Measurements from ENCODE around the gene RNMT.

RNMT gene

DNA sequence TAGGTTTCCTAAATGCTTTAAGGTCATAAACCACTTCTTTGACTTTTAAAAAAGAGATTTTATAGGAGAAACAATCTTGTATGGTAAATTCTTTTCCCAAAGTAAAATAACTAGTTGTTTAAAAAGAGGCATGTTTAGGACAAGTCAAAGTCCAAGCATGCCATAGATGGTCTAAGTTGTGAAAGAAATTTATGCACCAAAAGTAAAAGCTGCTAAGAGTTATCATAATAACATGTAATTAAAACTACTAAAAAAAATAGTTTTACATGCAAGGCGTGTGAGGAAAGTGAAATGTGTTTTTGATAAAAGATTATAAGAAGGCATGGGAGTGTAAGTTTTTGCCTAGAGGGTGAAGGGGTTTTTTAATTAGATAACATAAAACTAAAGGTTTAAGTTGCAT, 22.6 kb upstream of the RNMT start:
- DNase-seq (ENCODE audit: insufficient read length, low spot score) (no peak), FAIRE-seq (no peak)
- TF ChIP-seq TAF1 (IDR thresholded peaks at IDR 0.05; ENCODE audit: low read depth, low read length) (no peak), SPI1 (IDR thresholded peaks at IDR 0.05; ENCODE audit: low read depth, low read length) (no peak), POLR2AphosphoS5 (IDR thresholded peaks at IDR 0.05; ENCODE audit: low read depth, low read length) (no peak), PAX5 (IDR thresholded peaks at IDR 0.05; ENCODE audit: insufficient read depth, low read length, severe bottlenecking) (no peak), POU2F2 (IDR thresholded peaks at IDR 0.05; ENCODE audit: low read depth, low read length) (no peak), POLR2A (IDR thresholded peaks at IDR 0.05; ENCODE audit: low read depth, low read length) (no peak)

DNA sequence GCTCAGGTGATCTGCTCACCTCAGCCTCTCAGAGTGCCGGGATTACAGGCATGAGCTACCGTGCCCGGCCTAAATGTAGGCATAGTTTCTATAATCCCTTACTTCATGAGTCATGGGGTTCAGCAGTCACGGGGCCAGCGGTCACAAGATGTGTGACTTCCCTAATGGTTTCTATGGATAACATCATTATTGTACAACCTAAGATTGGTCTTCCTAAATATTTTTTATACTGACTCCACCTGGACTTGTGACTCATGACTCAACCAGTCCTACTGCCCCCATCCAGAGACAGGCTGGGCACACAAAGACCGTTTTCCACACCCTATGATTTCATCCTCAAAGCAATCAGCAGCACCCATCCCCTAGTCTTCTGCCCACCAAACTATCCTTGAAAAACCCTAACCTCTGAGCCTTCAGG, 16.1 kb upstream of the RNMT start:
- no peak for TF ChIP-seq POLR2A (IDR thresholded peaks at IDR 0.05; ENCODE audit: low read depth, low read length)
- TF ChIP-seq POU2F2 (IDR thresholded peaks at IDR 0.05; ENCODE audit: low read depth, low read length) = no peak
- no peak for TF ChIP-seq SPI1 (IDR thresholded peaks at IDR 0.05; ENCODE audit: low read depth, low read length)
- TF ChIP-seq POLR2AphosphoS5 (IDR thresholded peaks at IDR 0.05; ENCODE audit: low read depth, low read length) = no peak
- TF ChIP-seq PAX5 (IDR thresholded peaks at IDR 0.05; ENCODE audit: insufficient read depth, low read length, severe bottlenecking) = no peak
- TF ChIP-seq TAF1 (IDR thresholded peaks at IDR 0.05; ENCODE audit: low read depth, low read length) = no peak
- DNase-seq (ENCODE audit: insufficient read length, low spot score) = no peak

DNA sequence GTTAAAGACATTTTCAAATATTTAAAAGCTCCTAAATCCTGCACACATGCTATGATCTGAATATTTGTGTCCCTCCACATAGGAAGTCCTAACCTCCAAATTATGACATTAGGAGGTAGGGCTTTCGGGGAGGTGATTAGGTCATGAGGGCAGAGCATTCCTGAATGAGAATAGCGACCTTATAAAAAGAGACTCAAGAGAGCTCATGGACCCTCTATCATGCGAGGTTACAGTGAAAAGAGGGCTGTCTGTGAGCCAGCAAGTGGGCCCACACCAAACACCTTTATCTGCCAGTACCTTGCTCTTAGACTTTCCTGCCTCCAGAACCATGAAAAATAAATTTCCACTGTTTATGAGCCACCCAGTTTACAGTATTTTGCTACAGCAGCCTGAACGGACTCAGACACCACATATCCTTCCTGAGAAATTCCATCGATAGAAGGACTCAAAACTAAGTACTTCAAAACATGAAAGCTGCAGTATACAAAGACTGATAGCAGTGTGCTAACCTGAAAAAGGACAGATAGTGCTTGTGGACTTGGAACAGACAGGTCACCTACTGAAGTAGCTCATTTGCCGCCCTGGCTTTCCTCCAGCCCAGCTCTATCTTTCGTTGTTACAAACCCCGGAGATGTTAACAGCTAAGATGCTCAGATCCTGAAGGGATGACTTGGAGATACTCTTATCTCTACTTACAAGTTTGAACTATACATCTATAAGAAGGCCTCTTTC, 13.9 kb upstream of the RNMT start:
- FAIRE-seq (no peak), DNase-seq (ENCODE audit: insufficient read length, low spot score) (no peak)
- TF ChIP-seq POLR2AphosphoS5 (IDR thresholded peaks at IDR 0.05; ENCODE audit: low read depth, low read length) (no peak), SPI1 (IDR thresholded peaks at IDR 0.05; ENCODE audit: low read depth, low read length) (no peak), POU2F2 (IDR thresholded peaks at IDR 0.05; ENCODE audit: low read depth, low read length) (no peak), TAF1 (IDR thresholded peaks at IDR 0.05; ENCODE audit: low read depth, low read length) (no peak), PAX5 (IDR thresholded peaks at IDR 0.05; ENCODE audit: insufficient read depth, low read length, severe bottlenecking) (no peak), POLR2A (IDR thresholded peaks at IDR 0.05; ENCODE audit: low read depth, low read length) (no peak)

More for the DNA sequence above, 16.1 kb upstream of the RNMT start:
- no peak for FAIRE-seq

DNA sequence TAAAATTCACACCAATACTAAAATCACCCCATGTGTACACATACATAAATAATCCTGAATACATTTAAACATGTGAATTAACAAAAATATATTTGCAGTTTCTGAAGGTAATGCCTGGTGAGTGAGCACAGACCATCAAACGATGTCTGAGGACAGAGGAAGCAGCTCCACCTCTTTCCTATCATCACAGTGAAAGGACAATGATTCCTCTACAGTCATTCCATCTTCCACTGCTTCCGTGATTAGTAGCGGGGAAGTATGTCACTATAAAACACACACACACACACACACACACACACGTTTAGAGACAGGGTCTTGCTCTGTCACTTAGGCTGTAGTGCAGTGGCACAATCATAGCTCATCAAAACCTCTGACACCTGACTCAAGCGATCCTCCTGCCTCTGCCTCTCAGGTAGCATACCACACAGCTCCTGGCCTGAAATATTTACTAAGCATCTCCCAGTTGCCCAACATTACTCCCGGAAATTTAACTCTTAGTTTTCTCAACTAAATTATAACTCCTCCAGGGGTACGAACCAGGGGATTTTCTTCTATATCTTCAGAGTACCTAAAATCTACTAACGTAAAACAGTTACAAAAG, 12.9 kb upstream of the RNMT start:
- TF ChIP-seq POLR2AphosphoS5 (IDR thresholded peaks at IDR 0.05; ENCODE audit: low read depth, low read length) (no peak), POU2F2 (IDR thresholded peaks at IDR 0.05; ENCODE audit: low read depth, low read length) (no peak), TAF1 (IDR thresholded peaks at IDR 0.05; ENCODE audit: low read depth, low read length) (no peak), POLR2A (IDR thresholded peaks at IDR 0.05; ENCODE audit: low read depth, low read length) (no peak), PAX5 (IDR thresholded peaks at IDR 0.05; ENCODE audit: insufficient read depth, low read length, severe bottlenecking) (no peak), SPI1 (IDR thresholded peaks at IDR 0.05; ENCODE audit: low read depth, low read length) (no peak)
- no peak for FAIRE-seq

DNA sequence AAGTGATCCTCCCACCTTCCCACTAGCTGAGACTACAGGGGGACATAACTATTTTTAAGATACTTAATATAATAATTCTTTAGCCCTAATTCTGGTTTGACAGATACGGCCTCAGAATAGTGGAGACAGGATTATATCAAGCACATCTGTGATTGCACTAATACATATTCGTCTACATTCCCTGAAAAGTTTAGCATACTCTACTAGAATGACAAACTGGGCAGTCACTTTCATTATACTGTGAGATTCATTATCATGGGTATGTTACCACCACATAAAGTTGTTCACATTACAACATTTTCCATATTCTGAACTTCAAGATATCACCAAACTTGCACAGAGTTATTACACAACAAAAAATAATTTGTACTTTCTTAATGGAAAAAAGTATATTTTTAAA, 11.1 kb upstream of the RNMT start:
- no peak for TF ChIP-seq POU2F2 (IDR thresholded peaks at IDR 0.05; ENCODE audit: low read depth, low read length)
- no peak for FAIRE-seq
- no peak for DNase-seq (ENCODE audit: insufficient read length, low spot score)

More for the DNA sequence above, 12.9 kb upstream of the RNMT start:
- DNase-seq (ENCODE audit: insufficient read length, low spot score) = no peak

DNA sequence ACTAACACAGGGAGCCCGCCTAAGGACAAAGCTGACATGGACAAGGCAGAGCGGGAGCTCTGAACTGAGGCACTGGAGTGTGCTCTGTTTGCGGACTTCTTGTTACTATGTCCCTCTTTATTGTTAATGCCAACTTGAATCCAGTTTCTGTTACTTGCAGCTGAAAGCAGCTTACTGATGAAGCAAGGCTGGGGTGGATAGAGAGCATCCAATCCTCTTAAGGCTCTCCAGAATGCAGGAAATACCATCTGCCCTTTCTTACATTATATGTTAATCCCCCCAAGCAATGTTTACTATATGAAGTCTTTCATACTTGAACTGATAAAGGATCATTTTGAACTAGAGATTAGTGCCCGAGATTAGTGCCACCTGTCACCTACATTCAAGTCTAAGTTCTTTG, 9.6 kb upstream of the RNMT start:
- TF ChIP-seq TAF1 (IDR thresholded peaks at IDR 0.05; ENCODE audit: low read depth, low read length) (no peak), SPI1 (IDR thresholded peaks at IDR 0.05; ENCODE audit: low read depth, low read length) (no peak), POLR2A (IDR thresholded peaks at IDR 0.05; ENCODE audit: low read depth, low read length) (no peak)
- DNase-seq (ENCODE audit: insufficient read length, low spot score) (no peak), FAIRE-seq (no peak)

DNA sequence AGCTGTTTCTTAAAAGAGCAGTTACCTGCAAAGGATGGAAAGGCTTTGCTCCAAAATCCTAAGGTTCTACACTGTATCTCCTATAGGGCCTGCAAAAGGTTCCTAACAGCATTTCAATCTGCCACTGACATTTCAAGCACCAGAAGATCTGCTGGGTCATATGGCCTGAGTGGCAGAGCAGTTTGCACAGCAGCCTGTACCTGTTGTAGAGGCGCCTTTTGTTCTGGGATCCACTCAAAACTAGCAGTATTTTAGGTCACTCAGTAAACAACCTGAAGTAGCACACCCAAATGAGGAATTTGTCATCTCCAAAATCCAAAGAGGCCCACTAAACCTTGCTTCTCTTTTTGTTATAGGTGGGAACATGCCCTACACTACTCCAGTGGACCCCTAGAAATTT, 6.3 kb upstream of the RNMT start:
- DNase-seq (ENCODE audit: insufficient read length, low spot score) (no peak), FAIRE-seq (no peak)
- TF ChIP-seq TAF1 (IDR thresholded peaks at IDR 0.05; ENCODE audit: low read depth, low read length) (no peak), POU2F2 (IDR thresholded peaks at IDR 0.05; ENCODE audit: low read depth, low read length) (no peak)

DNA sequence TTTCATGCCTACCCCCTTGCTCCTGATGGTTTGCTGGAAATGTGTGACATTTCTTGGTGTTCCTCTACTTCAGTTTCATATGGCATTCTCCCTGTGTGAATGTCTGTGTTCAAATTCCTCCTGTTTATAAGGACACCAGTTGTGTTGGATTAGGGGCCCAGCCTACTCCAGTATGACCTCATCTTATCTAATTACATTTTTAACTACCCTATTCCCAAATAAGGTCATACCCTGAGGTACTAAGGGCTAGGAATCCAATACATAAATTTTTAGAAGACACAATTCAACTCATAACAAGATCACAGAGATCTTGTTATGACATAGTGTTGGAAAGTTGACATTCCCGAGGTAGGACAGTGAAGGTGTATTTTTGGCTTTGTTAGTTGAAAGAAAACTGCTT, 5.6 kb upstream of the RNMT start:
- DNase-seq (ENCODE audit: insufficient read length, low spot score) (no peak), FAIRE-seq (peak; percentile 23)
- TF ChIP-seq PAX5 (IDR thresholded peaks at IDR 0.05; ENCODE audit: insufficient read depth, low read length, severe bottlenecking) (no peak), POU2F2 (IDR thresholded peaks at IDR 0.05; ENCODE audit: low read depth, low read length) (no peak)

DNA sequence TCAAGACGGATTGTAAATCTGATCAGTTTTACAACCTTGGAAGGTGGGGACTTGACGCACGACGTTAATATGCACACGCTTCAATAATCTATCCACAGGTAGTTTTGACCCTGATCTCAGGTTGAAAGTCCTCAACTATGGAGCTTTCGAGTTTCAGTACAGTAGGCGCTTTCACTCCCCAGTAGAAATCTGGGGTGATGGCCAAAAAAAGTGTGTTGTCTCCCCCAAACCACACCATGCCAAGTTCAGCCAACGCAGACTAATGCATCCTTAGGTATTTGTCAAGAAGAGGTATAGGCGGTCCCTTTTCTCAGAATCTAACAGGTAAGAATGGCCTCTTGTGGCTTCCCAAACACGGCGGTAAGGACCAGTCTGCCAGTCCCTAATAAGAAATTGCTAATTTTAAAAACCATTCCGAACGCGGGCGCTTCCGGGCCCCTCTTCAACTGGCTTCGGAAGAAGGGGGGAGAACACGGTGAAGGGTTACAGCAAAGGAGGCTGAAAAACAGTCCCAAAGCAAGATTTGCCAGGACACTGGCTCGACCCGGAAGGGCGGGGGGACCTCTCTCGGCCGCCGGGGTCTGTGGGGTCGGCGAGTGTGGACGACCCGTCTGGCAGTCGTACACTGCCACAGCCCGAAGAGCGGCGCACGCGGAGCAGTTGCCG, 774 bp upstream of the RNMT start:
- TF ChIP-seq TAF1 (IDR thresholded peaks at IDR 0.05; ENCODE audit: low read depth, low read length) (no peak), POLR2A (IDR thresholded peaks at IDR 0.05; ENCODE audit: low read depth, low read length) (no peak), PAX5 (IDR thresholded peaks at IDR 0.05; ENCODE audit: insufficient read depth, low read length, severe bottlenecking) (no peak), POLR2AphosphoS5 (IDR thresholded peaks at IDR 0.05; ENCODE audit: low read depth, low read length) (no peak), SPI1 (IDR thresholded peaks at IDR 0.05; ENCODE audit: low read depth, low read length) (no peak), POU2F2 (IDR thresholded peaks at IDR 0.05; ENCODE audit: low read depth, low read length) (no peak)
- FAIRE-seq (peak; percentile 65), DNase-seq (ENCODE audit: insufficient read length, low spot score) (no peak)

DNA sequence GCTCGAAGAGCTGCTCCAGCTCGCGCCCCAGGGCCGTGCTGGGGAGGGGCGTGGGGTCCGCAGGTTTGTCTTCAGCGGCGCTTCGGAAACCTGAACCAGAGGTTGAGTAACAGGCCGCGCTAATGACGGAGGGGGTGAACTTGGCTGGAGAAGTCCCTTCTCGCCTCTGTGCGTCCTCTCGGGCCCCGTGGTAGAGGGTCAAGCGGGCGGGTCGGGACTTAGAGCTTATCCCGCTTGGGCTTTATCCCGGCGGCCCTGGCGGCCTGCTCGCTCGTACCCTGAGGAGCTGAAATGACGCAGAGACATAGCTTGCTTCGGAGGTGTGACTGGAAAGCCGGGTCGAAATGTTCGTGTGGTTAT, 479 bp downstream of the RNMT start:
- FAIRE-seq (peak; percentile 74), DNase-seq (ENCODE audit: insufficient read length, low spot score) (peak; percentile 7)
- TF ChIP-seq POLR2AphosphoS5 (IDR thresholded peaks at IDR 0.05; ENCODE audit: low read depth, low read length) (no peak), PAX5 (IDR thresholded peaks at IDR 0.05; ENCODE audit: insufficient read depth, low read length, severe bottlenecking) (no peak), POU2F2 (IDR thresholded peaks at IDR 0.05; ENCODE audit: low read depth, low read length) (no peak), SPI1 (IDR thresholded peaks at IDR 0.05; ENCODE audit: low read depth, low read length) (no peak), TAF1 (IDR thresholded peaks at IDR 0.05; ENCODE audit: low read depth, low read length) (no peak), POLR2A (IDR thresholded peaks at IDR 0.05; ENCODE audit: low read depth, low read length) (no peak)

Data from GM12891 (cell line).